Measurements from ENCODE around the gene ADORA3.

GRCh38 chr1:111467865-111468716, 35.3 kb downstream of the ADORA3 start:
- TF ChIP-seq CTCF (IDR thresholded peaks at IDR 0.05) (no peak), POLR2A (IDR thresholded peaks at IDR 0.05) (no peak)
